CD4-positive, alpha-beta T cell (primary cell): ENCODE data around the gene TMEM81. TPM values are rescaled to one million over a fixed set of nuclear protein-coding genes. Genes with fewer than 3 reads are reported as not detected.

ENCODE experiments used
- ATAC-seq: fragments of 200-7000 bp; cut with Tn5 transposase; one replicate; pipeline ENCODE4 v1.10.0; 2022; ENCODE audit warnings: mild to moderate bottlenecking; ENCODE audit not compliant: poor library complexity
- CTCF ChIA-PET: fragments of 350-600 bp; sonication (Branson Sonifier 250); formaldehyde crosslinking; loops from one replicate; lab custom pipeline; 2021; ENCODE audit warnings: antibody characterized with exemption, inconsistent platforms; lab: Charles Lee
- POLR2A ChIA-PET: fragments of 350-600 bp; sonication (Branson Sonifier 250); formaldehyde crosslinking; loops from one replicate; lab custom pipeline; 2021; ENCODE audit warnings: antibody characterized with exemption, inconsistent platforms; lab: Charles Lee
- DNase-seq, 14 experiments: peaks; one replicate each; pipeline ENCODE4 v3.0.0-alpha.2; 2013 to 2020; ENCODE audit warnings: mixed read lengths in 2 of 14
- H3K27ac ChIP-seq, 2 donors: one replicate each; pipeline versions ENCODE4 v1.5.1 to v1.7.0; 2013; ENCODE audit warnings: low read length in 2 of 2, low read depth in 1 of 2, mild to moderate bottlenecking in 1 of 2
- H3K27me3 ChIP-seq, 2 experiments: 1 replicate in 1 of 2; 2 replicates in 1 of 2; pipeline versions ENCODE4 v1.6.1 to v1.7.0; 2013; ENCODE audit warnings: low read length in 2 of 2, control low read depth in 1 of 2, mild to moderate bottlenecking in 1 of 2, moderate library complexity in 1 of 2; ENCODE audit not compliant: insufficient read depth in 2 of 2, control insufficient read depth in 1 of 2
- H3K36me3 ChIP-seq: one replicate; pipeline ENCODE4 v1.6.1; 2013; ENCODE audit warnings: low read length, control low read depth; ENCODE audit not compliant: insufficient read depth
- H3K4me1 ChIP-seq: one replicate; pipeline ENCODE4 v1.6.1; 2013; ENCODE audit warnings: low read length, control low read depth; ENCODE audit not compliant: insufficient read depth
- H3K4me3 ChIP-seq: one replicate; pipeline ENCODE4 v1.5.1; 2013; ENCODE audit warnings: mild to moderate bottlenecking, low read length, moderate library complexity
- H3K9me3 ChIP-seq, 2 experiments: 1 replicate in 1 of 2; 2 replicates in 1 of 2; pipeline versions ENCODE4 v1.6.1 to v1.7.0; 2013; ENCODE audit warnings: low read length in 2 of 2, mild to moderate bottlenecking in 2 of 2, control low read depth in 1 of 2, moderate library complexity in 1 of 2; ENCODE audit not compliant: control insufficient read depth in 1 of 2, insufficient read depth in 1 of 2
- H3K27ac Mint-ChIP-seq: one replicate; pipeline ENCODE4 v1.8.0; 2020; ENCODE audit warnings: mixed read lengths
- H3K27me3 Mint-ChIP-seq: one replicate; pipeline ENCODE4 v1.8.0; 2021; ENCODE audit warnings: mixed read lengths
- H3K36me3 Mint-ChIP-seq: one replicate; pipeline ENCODE4 v1.8.0; 2021; ENCODE audit warnings: low read depth, mixed read lengths
- H3K4me1 Mint-ChIP-seq: one replicate; pipeline ENCODE4 v1.8.0; 2021; ENCODE audit warnings: low read depth, mixed read lengths
- H3K4me3 Mint-ChIP-seq: one replicate; pipeline ENCODE4 v1.8.0; 2020; ENCODE audit warnings: mild to moderate bottlenecking, mixed read lengths
- H3K9me3 Mint-ChIP-seq: one replicate; pipeline ENCODE4 v1.8.0; 2020; ENCODE audit warnings: mixed read lengths
- CTCF ChIP-seq: fragments of 200-600 bp; IDR thresholded peaks from one replicate; pipeline ENCODE4 v1.8.0; 2022; ENCODE audit warnings: antibody characterized with exemption, mild to moderate bottlenecking
- intact Hi-C, 2 experiments: fragments of 100-400 bp; cut with DNase I in 1 of 2; cut with micrococcal nuclease in 1 of 2; formaldehyde crosslinking; loops; one replicate each; pipeline versions ENCODE4 v1.15.1 to v1.9.0; 2023 to 2025; cut with DNase I, micrococcal nuclease
- total RNA-seq, 174 experiments: library from RNA in 2 of 174; stranded (reverse) in 2 of 174; gene quantifications; one replicate each; pipeline ENCODE4 v1.2.3 and lab custom pipeline; 2021 to 2026

Gene TMEM81
- total RNA-seq, 2 experiments from 2014 or later, result 2.1 to 2.2 TPM

- no peak for TF ChIP-seq CTCF
- H3K4me1 Mint-ChIP-seq, result no peaks in the 10 kb centered on the region
- intact Hi-C loops, result no loop called here
- H3K27ac ChIP-seq, result no peak overlapping the region
- POLR2A ChIA-PET, result no interaction called here
- ATAC-seq (no peak), DNase-seq (no peak)
- H3K27me3 Mint-ChIP-seq, result peaks cover 74% of the 10 kb centered on the region
- CTCF ChIA-PET, result no interaction called here
- H3K4me1 ChIP-seq, result no peaks in the 10 kb centered on the region
- H3K9me3 ChIP-seq, result peaks cover 0 to 7% of the 10 kb centered on the region in 2 experiments
- H3K27me3 ChIP-seq, result peaks cover 19 to 29% of the 10 kb centered on the region in 2 experiments
- no peak overlapping the region for H3K4me3 ChIP-seq
- no peak overlapping the region for H3K4me3 Mint-ChIP-seq
- H3K36me3 Mint-ChIP-seq, result no peaks in the 10 kb centered on the region
- no peak overlapping the region for H3K27ac Mint-ChIP-seq
- no peaks in the 10 kb centered on the region for H3K9me3 Mint-ChIP-seq
- H3K36me3 ChIP-seq, result no peaks in the 10 kb centered on the region
Observed at GRCh38 chr1:205041998-205042910, 42.0 kb downstream of the TMEM81 start.

- no peaks in the 10 kb centered on the region for H3K4me1 Mint-ChIP-seq
- no peak overlapping the region for H3K4me3 ChIP-seq
- no peak overlapping the region for H3K4me3 Mint-ChIP-seq
- ChIA-PET CTCF (no interaction called here), POLR2A (no interaction called here)
- DNase-seq (no peak), ATAC-seq (no peak)
- intact Hi-C loops, result no loop called here
- no peaks in the 10 kb centered on the region for H3K9me3 Mint-ChIP-seq
- H3K4me1 ChIP-seq, result no peaks in the 10 kb centered on the region
- H3K9me3 ChIP-seq, result peaks cover 0 to 7% of the 10 kb centered on the region in 2 experiments
- H3K36me3 Mint-ChIP-seq, result no peaks in the 10 kb centered on the region
- no peak for TF ChIP-seq CTCF
- H3K27me3 Mint-ChIP-seq, result peaks cover 64% of the 10 kb centered on the region
- peaks cover 19 to 29% of the 10 kb centered on the region in 2 experiments for H3K27me3 ChIP-seq
- H3K27ac ChIP-seq, result no peak overlapping the region
- no peaks in the 10 kb centered on the region for H3K36me3 ChIP-seq
- H3K27ac Mint-ChIP-seq, result no peak overlapping the region
Observed at GRCh38 chr1:205041001-205041715, 43.1 kb downstream of the TMEM81 start.

- POLR2A ChIA-PET, result no interaction called here
- Histone ChIP-seq H3K9me3 (peaks cover 0 to 5% of the 10 kb centered on the region in 2 experiments), H3K4me1 (no peaks in the 10 kb centered on the region), H3K27ac (no peak overlapping the region), H3K27me3 (peaks cover 7 to 10% of the 10 kb centered on the region in 2 experiments), H3K4me3 (no peak overlapping the region), H3K36me3 (no peaks in the 10 kb centered on the region)
- intact Hi-C loops, result no loop called here
- Mint-ChIP-seq H3K4me3 (no peak overlapping the region), H3K9me3 (peaks cover 3% of the 10 kb centered on the region), H3K27ac (no peak overlapping the region), H3K27me3 (peaks cover 39% of the 10 kb centered on the region), H3K36me3 (no peaks in the 10 kb centered on the region), H3K4me1 (no peaks in the 10 kb centered on the region)
- CTCF ChIA-PET, result no interaction called here
- ATAC-seq (no peak), DNase-seq (no peak)
- no peak for TF ChIP-seq CTCF
Observed at GRCh38 chr1:205038132-205038786, 46.0 kb downstream of the TMEM81 start.
